PC-3 (cell line): ENCODE data around the gene MCUB. TPM values are rescaled to one million over a fixed set of nuclear protein-coding genes. Genes with fewer than 3 reads are reported as not detected.

Experiments used
- ATAC-seq: fragments of 200-7000 bp; cut with Tn5 transposase; 2 replicates; pipeline ENCODE4 v1.9.1; 2020; ENCODE audit warnings: mild to moderate bottlenecking, moderate library complexity
- BruUV-seq: library from RNA; stranded (reverse); fragments of 400-500 nt; replicated peaks from 2 replicates; lab custom pipeline; 2021; lab: Mats Ljungman, UMichigan
- CTCF ChIA-PET: fragments of 300-600 bp; sonication (Branson Sonifier 250); formaldehyde crosslinking; loops from one replicate; lab custom pipeline; 2022; ENCODE audit warnings: antibody characterized with exemption; lab: Charles Lee
- POLR2A ChIA-PET: fragments of 300-600 bp; sonication (Branson Sonifier 250); formaldehyde crosslinking; loops from one replicate; lab custom pipeline; 2022; ENCODE audit warnings: antibody characterized with exemption; ENCODE audit not compliant: unreplicated experiment; lab: Charles Lee
- DNase-seq: peaks from one replicate; pipeline ENCODE4 v3.0.0-alpha.2; 2015
- H2AFZ ChIP-seq: fragments of 300-600 bp; sonication (generic); 2 replicates; pipeline ENCODE4 v1.6.0; 2016; ENCODE audit warnings: antibody characterized with exemption, low read length
- H3F3A ChIP-seq: fragments of 300-600 bp; sonication (generic); one replicate; pipeline ENCODE4 v1.6.0; 2017; ENCODE audit warnings: antibody characterized with exemption, low read length, control low read depth, mild to moderate bottlenecking; ENCODE audit not compliant: unreplicated experiment
- H3K27ac ChIP-seq: fragments of 300-600 bp; sonication (generic); 2 replicates; pipeline ENCODE4 v1.5.1; 2016; ENCODE audit warnings: mild to moderate bottlenecking, low read length
- H3K27me3 ChIP-seq: fragments of 300-600 bp; sonication (generic); 2 replicates; pipeline ENCODE4 v1.6.1; 2016; ENCODE audit warnings: low read length, mixed read lengths
- H3K36me3 ChIP-seq: fragments of 300-600 bp; sonication (generic); 2 replicates; pipeline ENCODE4 v1.6.1; 2016; ENCODE audit warnings: low read depth, mixed run types, low read length, mixed read lengths
- H3K4me1 ChIP-seq: fragments of 300-600 bp; sonication (generic); 2 replicates; pipeline ENCODE4 v1.5.1; 2016; ENCODE audit warnings: low read length; ENCODE audit not compliant: insufficient read depth
- H3K4me2 ChIP-seq: fragments of 300-600 bp; sonication (generic); 2 replicates; pipeline ENCODE4 v1.6.0; 2016; ENCODE audit warnings: low read length
- H3K4me3 ChIP-seq: fragments of 300-600 bp; sonication (generic); 2 replicates; pipeline ENCODE4 v1.5.1; 2016; ENCODE audit warnings: mild to moderate bottlenecking, low read length, mixed read lengths
- H3K79me2 ChIP-seq: fragments of 300-600 bp; sonication (generic); 2 replicates; pipeline ENCODE4 v1.6.1; 2017; ENCODE audit warnings: low read length, mixed read lengths
- H3K9ac ChIP-seq: fragments of 300-600 bp; sonication (generic); 2 replicates; pipeline ENCODE4 v1.6.0; 2016; ENCODE audit warnings: mild to moderate bottlenecking, low read length
- H3K9me2 ChIP-seq: fragments of 300-600 bp; sonication (generic); replicated peaks from 2 replicates; pipeline ENCODE4 v1.6.1; 2016; ENCODE audit warnings: mixed run types, low read length, mixed read lengths
- H3K9me3 ChIP-seq: fragments of 300-600 bp; sonication (generic); 2 replicates; pipeline ENCODE4 v1.6.1; 2016; ENCODE audit warnings: low read length, mixed read lengths
- H4K20me1 ChIP-seq: fragments of 300-600 bp; sonication (generic); 2 replicates; pipeline ENCODE4 v1.6.1; 2016; ENCODE audit warnings: low read length, mixed read lengths
- EZH2 ChIP-seq: fragments of 300-600 bp; sonication (generic); IDR thresholded peaks from one replicate; pipeline ENCODE4 v1.6.1; 2017; ENCODE audit warnings: antibody characterized with exemption, mild to moderate bottlenecking, low read length; ENCODE audit not compliant: unreplicated experiment
- EZH2phosphoT487 ChIP-seq: fragments of 300-600 bp; sonication (generic); IDR thresholded peaks from 2 replicates; pipeline ENCODE4 v1.6.1; 2018; ENCODE audit warnings: mild to moderate bottlenecking, antibody characterized with exemption, low read length, borderline replicate concordance
- intact Hi-C: fragments of 100-400 bp; cut with micrococcal nuclease; formaldehyde crosslinking; loops from 2 replicates; pipeline ENCODE4 v1.9.0; 2023
- total RNA-seq: library from RNA; depleted of rRNA; stranded (reverse); fragments of >200 nt; gene quantifications from 2 replicates; pipeline ENCODE4 v1.2.3, GENCODE V29; 2014
- TF ChIP-seq, protein P1 (sequence below): fragments of 300-600 bp; sonication (generic); conservative IDR thresholded peaks from 2 replicates; pipeline ENCODE4 v1.5.1; 2017; ENCODE audit warnings: antibody characterized with exemption, low read depth, mild to moderate bottlenecking, low read length

Gene MCUB
- total RNA-seq, 1 experiment from 2014 or later, result 18.4 TPM

DNA sequence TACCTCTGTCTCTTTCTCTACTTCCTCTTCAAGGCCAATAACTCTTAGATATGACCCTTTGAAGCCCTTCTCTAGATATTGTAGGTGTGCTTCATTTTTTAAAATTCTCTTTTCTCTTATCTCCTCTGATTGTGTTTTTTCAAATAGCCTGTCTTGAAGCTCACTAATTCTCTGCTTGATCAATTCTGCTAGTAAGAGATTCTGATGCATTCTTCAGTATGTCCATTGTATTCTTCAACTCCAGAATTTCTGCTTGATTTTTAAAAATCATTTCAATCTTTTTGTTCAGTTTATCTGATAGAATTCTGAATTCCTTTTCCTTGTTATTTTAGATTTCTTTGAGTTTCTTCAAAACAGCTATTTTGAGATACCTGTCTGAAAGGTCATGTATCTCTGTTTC, 47.9 kb downstream of the MCUB start:
- no peak overlapping the region for H3K4me3 ChIP-seq
- TF ChIP-seq, protein P1, sequence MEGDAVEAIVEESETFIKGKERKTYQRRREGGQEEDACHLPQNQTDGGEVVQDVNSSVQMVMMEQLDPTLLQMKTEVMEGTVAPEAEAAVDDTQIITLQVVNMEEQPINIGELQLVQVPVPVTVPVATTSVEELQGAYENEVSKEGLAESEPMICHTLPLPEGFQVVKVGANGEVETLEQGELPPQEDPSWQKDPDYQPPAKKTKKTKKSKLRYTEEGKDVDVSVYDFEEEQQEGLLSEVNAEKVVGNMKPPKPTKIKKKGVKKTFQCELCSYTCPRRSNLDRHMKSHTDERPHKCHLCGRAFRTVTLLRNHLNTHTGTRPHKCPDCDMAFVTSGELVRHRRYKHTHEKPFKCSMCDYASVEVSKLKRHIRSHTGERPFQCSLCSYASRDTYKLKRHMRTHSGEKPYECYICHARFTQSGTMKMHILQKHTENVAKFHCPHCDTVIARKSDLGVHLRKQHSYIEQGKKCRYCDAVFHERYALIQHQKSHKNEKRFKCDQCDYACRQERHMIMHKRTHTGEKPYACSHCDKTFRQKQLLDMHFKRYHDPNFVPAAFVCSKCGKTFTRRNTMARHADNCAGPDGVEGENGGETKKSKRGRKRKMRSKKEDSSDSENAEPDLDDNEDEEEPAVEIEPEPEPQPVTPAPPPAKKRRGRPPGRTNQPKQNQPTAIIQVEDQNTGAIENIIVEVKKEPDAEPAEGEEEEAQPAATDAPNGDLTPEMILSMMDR, result no peak
- TF ChIP-seq EZH2phosphoT487, result no peak
- TF ChIP-seq EZH2, result no peak
- H3K4me1 ChIP-seq, result no peaks in the 10 kb centered on the region
- no TSS peak for BruUV-seq
- H3K36me3 ChIP-seq, result no peaks in the 10 kb centered on the region
- ATAC-seq, result no peak
- H3K9ac ChIP-seq, result no peak overlapping the region
- H3K9me2 ChIP-seq, result no peaks in the 10 kb centered on the region
- H3K79me2 ChIP-seq, result no peaks in the 10 kb centered on the region
- H3K4me2 ChIP-seq, result no peak overlapping the region
- DNase-seq, result no peak
- POLR2A ChIA-PET, result no interaction called here
- intact Hi-C loops, result no loop called here
- CTCF ChIA-PET, result no interaction called here
- no peaks in the 10 kb centered on the region for H3K9me3 ChIP-seq
- H2AFZ ChIP-seq, result no peak overlapping the region
- H3F3A ChIP-seq, result no peaks in the 10 kb centered on the region
- H4K20me1 ChIP-seq, result no peaks in the 10 kb centered on the region
- no peak overlapping the region for H3K27ac ChIP-seq
- no peaks in the 10 kb centered on the region for H3K27me3 ChIP-seq

DNA sequence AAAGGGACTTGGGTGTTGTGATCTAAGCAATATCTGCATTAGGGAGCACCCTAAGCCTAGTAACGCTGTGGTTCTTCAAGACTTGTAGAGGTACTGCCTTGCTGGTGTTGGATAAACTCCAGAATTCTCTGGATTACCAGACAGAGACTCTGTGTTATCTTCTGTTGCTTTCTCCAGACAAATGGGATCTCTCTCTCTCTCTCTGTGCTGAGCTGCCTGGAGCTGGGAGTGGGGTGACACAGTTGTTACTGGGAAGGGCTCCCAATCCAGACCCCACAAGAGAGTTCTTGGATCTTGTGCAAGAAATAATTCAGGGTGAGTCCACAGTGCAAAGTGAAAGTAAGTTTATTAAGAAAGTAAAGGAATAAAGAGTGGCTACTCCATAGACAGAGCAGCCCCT, 48.8 kb downstream of the MCUB start:
- CTCF ChIA-PET, result no interaction called here

DNA sequence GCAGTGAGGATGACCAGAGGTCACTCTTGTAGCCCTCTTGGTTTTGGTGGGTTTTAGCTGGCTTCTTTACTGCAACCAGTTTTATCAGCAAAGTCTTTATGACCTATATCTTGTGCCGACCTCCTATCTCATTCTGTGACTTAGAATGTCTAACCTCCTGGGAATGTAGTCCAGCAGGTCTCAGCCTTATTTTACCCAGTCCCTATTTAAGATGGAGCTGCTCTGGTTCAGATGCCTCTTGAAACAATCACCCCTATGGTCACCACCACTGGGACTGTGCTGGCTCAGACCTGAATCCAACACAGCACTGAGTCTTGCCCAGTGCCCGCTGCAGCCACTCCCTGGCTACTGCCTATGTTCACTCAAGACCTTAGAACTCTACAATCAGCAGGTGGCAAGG, 49.4 kb downstream of the MCUB start:
- DNase-seq (no peak), ATAC-seq (no peak)
- no peaks in the 10 kb centered on the region for H3K79me2 ChIP-seq
- no peaks in the 10 kb centered on the region for H3K27me3 ChIP-seq
- H3K9me3 ChIP-seq, result no peaks in the 10 kb centered on the region
- no peak overlapping the region for H3K27ac ChIP-seq
- intact Hi-C loops, result no loop called here
- POLR2A ChIA-PET, result no interaction called here
- H3F3A ChIP-seq, result no peaks in the 10 kb centered on the region
- CTCF ChIA-PET, result no interaction called here
- BruUV-seq, result no TSS peak
- TF ChIP-seq EZH2phosphoT487 (no peak), EZH2 (no peak)
- TF ChIP-seq, protein P1, result no peak
- no peak overlapping the region for H3K4me3 ChIP-seq
- no peaks in the 10 kb centered on the region for H4K20me1 ChIP-seq
- H3K9ac ChIP-seq, result no peak overlapping the region
- no peaks in the 10 kb centered on the region for H3K9me2 ChIP-seq
- no peak overlapping the region for H3K4me2 ChIP-seq
- H3K36me3 ChIP-seq, result no peaks in the 10 kb centered on the region
- H2AFZ ChIP-seq, result no peak overlapping the region
- no peaks in the 10 kb centered on the region for H3K4me1 ChIP-seq

More for the DNA sequence above, 48.8 kb downstream of the MCUB start:
- no peaks in the 10 kb centered on the region for H3K9me3 ChIP-seq
- no peaks in the 10 kb centered on the region for H3K79me2 ChIP-seq
- H3K9ac ChIP-seq, result no peak overlapping the region
- H3K9me2 ChIP-seq, result no peaks in the 10 kb centered on the region
- POLR2A ChIA-PET, result no interaction called here
- no peaks in the 10 kb centered on the region for H4K20me1 ChIP-seq
- no peaks in the 10 kb centered on the region for H3K4me1 ChIP-seq
- no peak overlapping the region for H3K4me2 ChIP-seq
- intact Hi-C loops, result no loop called here
- no peak overlapping the region for H3K27ac ChIP-seq
- H3K36me3 ChIP-seq, result no peaks in the 10 kb centered on the region
- no peak for ATAC-seq
- BruUV-seq, result no TSS peak
- H3K4me3 ChIP-seq, result no peak overlapping the region
- H2AFZ ChIP-seq, result no peak overlapping the region
- no peaks in the 10 kb centered on the region for H3K27me3 ChIP-seq
- no peak for DNase-seq
- H3F3A ChIP-seq, result no peaks in the 10 kb centered on the region
- TF ChIP-seq, protein P1, result no peak
- TF ChIP-seq EZH2phosphoT487 (no peak), EZH2 (no peak)
